ENCODE measurements around the gene HMGB2.

Gene HMGB2

GRCh38 chr4:173328236-173328901 is 5.8 kb downstream of the HMGB2 start:
- Histone ChIP-seq H3K9me3 (ENCODE audit: low read length) (no peaks in the 10 kb centered on the region), H3K27me3 (ENCODE audit: insufficient read depth, low read length) (no peaks in the 10 kb centered on the region), H3K36me3 (ENCODE audit: insufficient read depth, low read length) (peaks cover 54% of the 10 kb centered on the region), H2AFZ (ENCODE audit: low read depth, low read length) (no peak overlapping the region), H3K4me3 (ENCODE audit: low read length) (no peak overlapping the region), H3K4me1 (ENCODE audit: insufficient read depth, low read length) (peaks cover 25% of the 10 kb centered on the region)

DNA sequence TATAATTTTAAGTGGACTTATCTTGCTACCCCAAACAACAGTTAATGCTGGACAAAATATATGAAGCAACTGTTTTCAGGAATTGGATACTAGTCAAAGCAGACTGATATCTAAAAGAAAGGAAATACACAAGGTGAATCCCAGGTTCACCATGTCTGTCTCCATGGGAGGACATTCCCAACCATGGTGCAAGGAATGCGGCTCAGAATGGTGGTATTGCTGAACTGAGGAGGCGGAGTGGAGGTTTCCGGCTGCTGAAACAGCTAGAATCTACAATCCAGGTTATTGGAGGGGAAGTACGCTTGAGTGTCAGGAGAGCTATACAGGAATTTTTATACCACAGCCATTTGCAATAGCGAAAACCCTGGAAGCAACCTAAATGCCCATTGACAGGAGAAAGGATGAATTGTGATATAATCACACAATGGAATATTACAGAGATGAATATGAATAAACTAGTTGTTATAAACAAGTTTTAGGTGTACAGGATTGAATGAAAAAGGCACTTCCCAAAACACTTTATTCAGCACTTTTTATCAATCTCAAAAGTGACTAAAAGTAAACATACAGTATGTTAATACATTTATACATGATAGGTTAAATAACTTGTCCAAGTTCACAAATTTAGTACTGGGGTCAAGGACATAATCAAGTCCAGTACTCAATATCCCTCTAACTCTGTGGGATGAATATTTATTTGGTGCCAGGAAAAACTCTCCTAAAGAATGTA is 9.0 kb downstream of the HMGB2 start:
- H3K27me3 ChIP-seq (ENCODE audit: insufficient read depth, low read length): no peaks in the 10 kb centered on the region
- no peaks in the 10 kb centered on the region for H3K9me3 ChIP-seq (ENCODE audit: low read length)
- no peak overlapping the region for H3K4me3 ChIP-seq (ENCODE audit: low read length)
- H3K36me3 ChIP-seq (ENCODE audit: insufficient read depth, low read length): peaks cover 38% of the 10 kb centered on the region
- H3K4me1 ChIP-seq (ENCODE audit: insufficient read depth, low read length): peaks cover 4% of the 10 kb centered on the region
- no peak overlapping the region for H2AFZ ChIP-seq (ENCODE audit: low read depth, low read length)

GRCh38 chr4:173319696-173320095 is 14.5 kb downstream of the HMGB2 start:
- H3K9me3 ChIP-seq (ENCODE audit: low read length): no peaks in the 10 kb centered on the region
- H3K4me3 ChIP-seq (ENCODE audit: low read length): no peak overlapping the region
- H2AFZ ChIP-seq (ENCODE audit: low read depth, low read length): no peak overlapping the region
- H3K36me3 ChIP-seq (ENCODE audit: insufficient read depth, low read length): peaks cover 16% of the 10 kb centered on the region
- H3K4me1 ChIP-seq (ENCODE audit: insufficient read depth, low read length): peaks cover 9% of the 10 kb centered on the region
- H3K27me3 ChIP-seq (ENCODE audit: insufficient read depth, low read length): no peaks in the 10 kb centered on the region

DNA sequence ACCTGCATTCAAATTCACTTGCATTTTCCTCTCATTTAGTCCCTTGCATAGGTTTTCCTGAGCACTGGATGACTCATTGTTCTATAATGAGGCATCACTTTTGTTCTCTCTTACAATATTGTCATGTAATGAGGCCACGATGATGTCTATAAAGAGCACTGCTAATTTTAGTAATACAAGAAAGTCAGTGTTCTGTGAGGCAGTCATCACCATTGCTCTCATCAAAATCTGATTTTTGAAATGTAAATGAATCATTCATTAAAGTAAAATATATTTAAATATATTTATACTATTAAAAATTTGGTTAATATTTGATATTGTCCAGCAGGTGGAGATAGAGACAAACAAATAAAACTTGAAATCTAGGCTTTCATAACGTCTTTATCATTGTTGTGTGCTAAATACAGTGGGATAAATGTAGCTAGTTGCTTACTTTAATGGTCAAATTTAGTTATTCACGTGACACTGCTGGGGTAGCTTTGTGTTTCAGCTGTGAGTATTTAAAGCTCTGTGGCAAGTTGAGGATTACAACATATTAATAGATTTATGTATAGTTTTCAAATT is 15.4 kb downstream of the HMGB2 start:
- Histone ChIP-seq H3K27me3 (ENCODE audit: insufficient read depth, low read length) (no peaks in the 10 kb centered on the region), H3K4me3 (ENCODE audit: low read length) (no peak overlapping the region), H3K36me3 (ENCODE audit: insufficient read depth, low read length) (peaks cover 22% of the 10 kb centered on the region)

DNA sequence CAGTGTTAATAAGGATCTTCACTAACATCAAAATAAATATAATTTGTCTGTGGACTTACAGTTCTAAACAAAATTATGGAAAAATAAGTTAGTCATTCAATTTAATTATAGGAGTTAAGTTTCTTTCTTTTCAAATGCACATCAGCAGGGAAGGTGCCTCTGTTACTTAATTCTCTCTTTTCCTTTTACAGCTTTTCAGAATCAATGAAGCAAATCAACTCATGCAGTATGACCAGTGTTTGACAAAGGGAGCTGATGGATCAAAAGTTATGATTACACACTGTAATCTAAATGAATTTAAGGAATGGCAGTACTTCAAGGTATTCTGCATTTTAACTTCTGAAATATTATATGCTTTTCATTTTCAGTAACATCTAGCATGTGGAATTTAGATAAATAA is 15.9 kb downstream of the HMGB2 start:
- Histone ChIP-seq H3K36me3 (ENCODE audit: insufficient read depth, low read length) (peaks cover 22% of the 10 kb centered on the region), H3K4me3 (ENCODE audit: low read length) (no peak overlapping the region), H3K27me3 (ENCODE audit: insufficient read depth, low read length) (no peaks in the 10 kb centered on the region)

More for the DNA sequence above, 15.4 kb downstream of the HMGB2 start:
- H3K4me1 ChIP-seq (ENCODE audit: insufficient read depth, low read length): peaks cover 9% of the 10 kb centered on the region
- H3K9me3 ChIP-seq (ENCODE audit: low read length): no peaks in the 10 kb centered on the region
- H2AFZ ChIP-seq (ENCODE audit: low read depth, low read length): no peak overlapping the region

GRCh38 chr4:173317004-173317403 is 17.2 kb downstream of the HMGB2 start:
- H3K4me1 ChIP-seq (ENCODE audit: insufficient read depth, low read length): peaks cover 5% of the 10 kb centered on the region
- H2AFZ ChIP-seq (ENCODE audit: low read depth, low read length): no peak overlapping the region
- H3K9me3 ChIP-seq (ENCODE audit: low read length): no peaks in the 10 kb centered on the region
- peaks cover 18% of the 10 kb centered on the region for H3K36me3 ChIP-seq (ENCODE audit: insufficient read depth, low read length)
- H3K27me3 ChIP-seq (ENCODE audit: insufficient read depth, low read length): no peaks in the 10 kb centered on the region
- no peak overlapping the region for H3K4me3 ChIP-seq (ENCODE audit: low read length)

More for the DNA sequence above, 15.9 kb downstream of the HMGB2 start:
- no peaks in the 10 kb centered on the region for H3K9me3 ChIP-seq (ENCODE audit: low read length)
- peaks cover 9% of the 10 kb centered on the region for H3K4me1 ChIP-seq (ENCODE audit: insufficient read depth, low read length)
- no peak overlapping the region for H2AFZ ChIP-seq (ENCODE audit: low read depth, low read length)

DNA sequence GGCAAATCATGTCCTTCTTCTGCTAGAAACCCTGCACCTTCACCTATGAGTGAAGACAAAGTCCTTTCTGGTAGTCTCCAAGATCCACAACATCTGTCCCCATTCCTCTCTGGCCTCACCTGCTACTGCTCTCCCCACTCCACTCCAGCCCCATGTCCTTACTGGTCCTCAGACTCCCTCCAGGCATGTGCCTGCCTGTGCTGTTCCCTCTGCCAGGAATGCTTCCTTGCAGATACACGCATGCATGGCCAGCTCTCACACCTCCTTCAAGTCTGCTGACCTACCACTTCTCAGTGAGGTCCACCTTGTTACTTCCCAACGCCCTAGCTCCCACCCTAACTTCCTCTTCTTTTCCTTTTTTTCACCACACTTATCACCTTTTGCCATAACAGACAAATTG is 18.1 kb downstream of the HMGB2 start:
- Histone ChIP-seq H2AFZ (ENCODE audit: low read depth, low read length) (no peak overlapping the region), H3K4me1 (ENCODE audit: insufficient read depth, low read length) (peaks cover 5% of the 10 kb centered on the region), H3K27me3 (ENCODE audit: insufficient read depth, low read length) (no peaks in the 10 kb centered on the region), H3K4me3 (ENCODE audit: low read length) (no peak overlapping the region), H3K36me3 (ENCODE audit: insufficient read depth, low read length) (peaks cover 10% of the 10 kb centered on the region), H3K9me3 (ENCODE audit: low read length) (no peaks in the 10 kb centered on the region)

DNA sequence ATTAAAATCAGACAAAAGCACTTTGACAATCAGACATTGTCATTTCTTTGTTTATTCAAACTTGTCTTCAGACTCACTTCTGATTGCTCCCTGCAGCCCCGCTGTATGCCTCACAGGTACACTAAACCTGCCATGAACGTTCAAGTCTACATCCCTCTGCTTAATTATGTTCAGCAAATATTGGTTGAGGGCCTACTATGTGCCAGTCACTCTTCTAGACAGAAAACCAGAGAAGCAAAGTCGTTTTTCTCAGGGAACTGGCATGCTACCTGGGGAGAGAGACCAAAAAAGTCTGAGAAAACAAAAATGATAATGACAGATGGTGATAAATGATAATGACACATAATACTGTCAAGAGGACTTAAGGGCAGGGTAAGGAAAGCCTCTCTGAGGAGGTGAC is 19.4 kb downstream of the HMGB2 start:
- no peaks in the 10 kb centered on the region for H3K27me3 ChIP-seq (ENCODE audit: insufficient read depth, low read length)
- H3K4me1 ChIP-seq (ENCODE audit: insufficient read depth, low read length): peaks cover 5% of the 10 kb centered on the region
- no peak overlapping the region for H2AFZ ChIP-seq (ENCODE audit: low read depth, low read length)
- no peak overlapping the region for H3K4me3 ChIP-seq (ENCODE audit: low read length)
- H3K36me3 ChIP-seq (ENCODE audit: insufficient read depth, low read length): peaks cover 8% of the 10 kb centered on the region
- no peaks in the 10 kb centered on the region for H3K9me3 ChIP-seq (ENCODE audit: low read length)

DNA sequence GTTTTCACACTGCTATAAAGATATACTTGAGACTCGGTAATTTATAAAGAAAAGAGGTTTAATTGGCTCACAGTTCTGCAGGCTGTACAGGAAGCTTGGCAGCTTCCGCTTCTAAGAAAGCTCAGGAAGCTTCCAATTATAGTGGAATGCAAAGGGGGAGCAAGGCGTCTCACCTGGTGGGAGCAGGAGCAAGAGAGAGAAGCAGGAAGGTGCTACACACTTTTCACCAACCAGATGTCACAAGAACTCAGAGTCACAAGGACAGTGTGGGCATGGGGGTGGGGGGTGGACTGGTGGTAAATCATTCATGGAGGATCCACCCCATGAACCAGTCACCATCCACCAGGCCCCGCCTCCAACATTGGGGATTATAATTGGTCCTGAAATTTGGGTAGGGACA is 22.8 kb downstream of the HMGB2 start:
- Histone ChIP-seq H3K4me3 (ENCODE audit: low read length) (no peak overlapping the region), H3K9me3 (ENCODE audit: low read length) (peaks cover 3% of the 10 kb centered on the region), H3K27me3 (ENCODE audit: insufficient read depth, low read length) (no peaks in the 10 kb centered on the region), H3K4me1 (ENCODE audit: insufficient read depth, low read length) (no peaks in the 10 kb centered on the region), H3K36me3 (ENCODE audit: insufficient read depth, low read length) (peaks cover 8% of the 10 kb centered on the region), H2AFZ (ENCODE audit: low read depth, low read length) (no peak overlapping the region)

DNA sequence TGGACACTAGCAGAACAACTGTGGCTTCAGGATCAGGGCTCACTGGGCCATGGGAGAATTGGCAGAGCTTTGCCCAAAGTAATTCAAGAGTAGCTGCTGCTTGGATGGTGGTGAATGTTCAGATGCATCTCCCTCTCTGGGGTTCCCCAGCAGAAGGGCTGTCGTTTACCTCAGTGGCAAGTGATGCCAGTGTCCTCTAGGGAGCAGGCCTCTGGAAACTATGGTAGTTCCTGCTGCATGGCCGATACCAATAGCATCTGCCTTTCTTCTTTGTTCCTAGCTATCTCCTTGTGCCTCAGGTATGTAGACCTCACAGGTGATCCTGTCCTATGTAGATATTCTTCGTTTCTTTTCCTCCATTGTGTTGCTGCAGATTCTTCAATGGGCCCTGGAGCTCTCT is 26.4 kb downstream of the HMGB2 start:
- Histone ChIP-seq H2AFZ (ENCODE audit: low read depth, low read length) (no peak overlapping the region), H3K9me3 (ENCODE audit: low read length) (peaks cover 4% of the 10 kb centered on the region), H3K4me1 (ENCODE audit: insufficient read depth, low read length) (no peaks in the 10 kb centered on the region), H3K4me3 (ENCODE audit: low read length) (no peak overlapping the region), H3K36me3 (ENCODE audit: insufficient read depth, low read length) (peaks cover 10% of the 10 kb centered on the region), H3K27me3 (ENCODE audit: insufficient read depth, low read length) (no peaks in the 10 kb centered on the region)

GRCh38 chr4:173301518-173302201 is 32.5 kb downstream of the HMGB2 start:
- Histone ChIP-seq H3K27me3 (ENCODE audit: insufficient read depth, low read length) (no peaks in the 10 kb centered on the region), H3K4me1 (ENCODE audit: insufficient read depth, low read length) (no peaks in the 10 kb centered on the region), H2AFZ (ENCODE audit: low read depth, low read length) (no peak overlapping the region), H3K36me3 (ENCODE audit: insufficient read depth, low read length) (peaks cover 13% of the 10 kb centered on the region), H3K9me3 (ENCODE audit: low read length) (peaks cover 1% of the 10 kb centered on the region), H3K4me3 (ENCODE audit: low read length) (no peak overlapping the region)

DNA sequence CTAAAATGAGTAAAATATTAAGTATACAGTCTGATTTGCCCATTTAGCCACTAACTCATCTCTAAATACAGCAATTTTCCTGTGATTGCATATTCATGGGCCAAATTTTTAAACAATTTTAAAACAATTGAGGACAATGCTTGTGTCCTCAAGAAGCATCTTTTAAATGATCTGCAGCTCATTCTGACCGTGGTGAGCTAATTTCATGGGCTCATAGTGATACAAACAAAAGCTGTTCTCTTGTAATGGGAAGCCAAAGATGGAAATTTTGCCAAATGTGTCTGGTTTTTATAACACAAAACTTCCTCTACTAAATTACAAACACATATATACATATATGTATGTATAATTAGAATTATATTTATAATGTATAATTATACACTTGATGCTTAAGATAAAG is 39.7 kb downstream of the HMGB2 start:
- Histone ChIP-seq H3K4me3 (ENCODE audit: low read length) (no peak overlapping the region), H3K36me3 (ENCODE audit: insufficient read depth, low read length) (peaks cover 5% of the 10 kb centered on the region), H3K4me1 (ENCODE audit: insufficient read depth, low read length) (no peaks in the 10 kb centered on the region), H3K27me3 (ENCODE audit: insufficient read depth, low read length) (no peaks in the 10 kb centered on the region), H3K9me3 (ENCODE audit: low read length) (no peaks in the 10 kb centered on the region), H2AFZ (ENCODE audit: low read depth, low read length) (no peak overlapping the region)

- peaks cover 5% of the 10 kb centered on the region for H3K36me3 ChIP-seq (ENCODE audit: insufficient read depth, low read length)
- H3K4me1 ChIP-seq (ENCODE audit: insufficient read depth, low read length): no peaks in the 10 kb centered on the region
- no peaks in the 10 kb centered on the region for H3K27me3 ChIP-seq (ENCODE audit: insufficient read depth, low read length)
- H3K4me3 ChIP-seq (ENCODE audit: low read length): no peak overlapping the region
- H3K9me3 ChIP-seq (ENCODE audit: low read length): no peaks in the 10 kb centered on the region
- no peak overlapping the region for H2AFZ ChIP-seq (ENCODE audit: low read depth, low read length)
Observed at GRCh38 chr4:173293663-173294062, 40.5 kb downstream of the HMGB2 start.
